ENCODE results near the gene PBX4. TPM values are rescaled to one million over a fixed set of nuclear protein-coding genes. Genes with fewer than 3 reads are reported as not detected.

The PBX4 gene
- total and polyA plus RNA-seq, 2 donors, result 2.1 to 3.9 TPM

DNA sequence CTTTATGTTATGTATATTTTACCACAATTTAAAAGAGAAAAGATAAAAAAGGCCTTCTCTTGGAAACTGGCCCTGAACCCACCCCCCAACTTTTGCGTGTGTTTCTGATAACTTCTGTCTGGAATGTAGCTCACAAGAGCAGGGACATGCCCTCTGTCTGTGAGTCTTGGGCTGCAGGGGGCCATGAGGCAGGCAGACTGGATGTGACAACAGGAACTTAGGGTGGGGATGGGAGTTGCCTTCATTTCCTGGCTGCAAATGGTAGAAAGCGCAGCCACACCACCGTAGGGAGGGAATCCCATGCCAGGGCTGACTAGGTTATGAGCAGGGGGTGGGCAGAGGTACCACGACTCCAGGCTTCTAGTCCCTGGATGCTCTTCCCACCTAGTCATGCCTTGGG is 58.6 kb downstream of the PBX4 start:
- WGBS, result 58% methylated on average over 4 of the region's 4 CpGs
- Histone ChIP-seq H3K36me3 (ENCODE audit: insufficient read depth) (no peaks in the 10 kb centered on the region), H3K4me3 (ENCODE audit: low read depth, low read length) (no peak overlapping the region), H3K27ac (ENCODE audit: low read depth) (no peak overlapping the region), H3K4me1 (ENCODE audit: insufficient read depth) (no peaks in the 10 kb centered on the region)
- DNase-seq (ENCODE audit: extremely low spot score), result no peak

DNA sequence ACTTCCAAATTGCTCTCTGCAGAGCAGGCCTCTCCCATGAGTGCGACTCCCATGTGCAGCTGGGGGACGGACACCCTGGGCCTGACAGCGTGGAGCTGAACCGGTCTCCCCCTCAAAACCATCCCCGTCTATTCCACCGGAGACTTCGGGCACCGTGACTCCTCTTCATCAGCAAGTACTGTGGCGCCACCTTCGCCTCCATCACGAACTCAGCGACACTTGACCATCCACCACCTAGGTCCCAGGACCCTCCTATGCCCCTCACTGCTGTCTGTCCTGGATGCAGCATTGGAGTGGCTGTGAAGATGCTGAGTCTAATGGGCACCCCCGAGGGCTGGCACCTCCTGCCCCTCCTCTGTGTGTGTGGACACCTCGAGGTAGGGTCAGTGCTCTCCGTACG is 59.9 kb downstream of the PBX4 start:
- H3K36me3 ChIP-seq (ENCODE audit: insufficient read depth), result no peaks in the 10 kb centered on the region
- no peak overlapping the region for H3K27ac ChIP-seq (ENCODE audit: low read depth)
- DNase-seq (ENCODE audit: extremely low spot score), result no peak
- no peak overlapping the region for H3K4me3 ChIP-seq (ENCODE audit: low read depth, low read length)
- 93% methylated on average over 16 of the region's 16 CpGs for WGBS
- no peaks in the 10 kb centered on the region for H3K4me1 ChIP-seq (ENCODE audit: insufficient read depth)

GRCh38 chr19:19558055-19558454 is 60.4 kb downstream of the PBX4 start:
- Histone ChIP-seq H3K36me3 (ENCODE audit: insufficient read depth) (no peaks in the 10 kb centered on the region), H3K27ac (ENCODE audit: low read depth) (no peak overlapping the region), H3K4me1 (ENCODE audit: insufficient read depth) (no peaks in the 10 kb centered on the region), H3K4me3 (ENCODE audit: low read depth, low read length) (no peak overlapping the region)
- 82% methylated on average over 15 of the region's 15 CpGs for WGBS
- DNase-seq (ENCODE audit: extremely low spot score), result no peak

- DNase-seq (ENCODE audit: extremely low spot score), result no peak
- Histone ChIP-seq H3K4me3 (ENCODE audit: low read depth, low read length) (no peak overlapping the region), H3K27ac (ENCODE audit: low read depth) (no peak overlapping the region), H3K36me3 (ENCODE audit: insufficient read depth) (no peaks in the 10 kb centered on the region), H3K4me1 (ENCODE audit: insufficient read depth) (no peaks in the 10 kb centered on the region)
- WGBS, result 68% methylated on average over 34 of the region's 34 CpGs
Measured at GRCh38 chr19:19554074-19555023, 64.1 kb downstream of the PBX4 start.

DNA sequence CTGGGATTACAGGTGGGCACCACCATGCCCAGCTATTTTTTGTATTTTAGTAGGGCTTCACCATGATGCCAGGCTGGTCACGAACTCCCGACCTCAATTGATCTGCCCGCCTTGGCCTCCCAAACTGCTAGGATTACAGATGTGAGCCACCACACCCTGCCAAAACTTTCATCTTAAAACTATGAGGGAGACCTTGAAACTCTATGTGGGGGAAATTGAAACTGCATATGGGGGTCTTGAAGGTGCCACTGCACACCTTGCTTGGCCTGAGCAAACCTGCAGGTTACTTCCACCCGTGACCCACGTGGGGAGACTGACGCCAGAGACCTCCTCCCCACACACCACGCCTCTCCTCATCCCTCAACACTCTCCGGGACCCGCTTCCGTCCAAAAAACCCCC is 64.8 kb downstream of the PBX4 start:
- Histone ChIP-seq H3K4me3 (ENCODE audit: low read depth, low read length) (no peak overlapping the region), H3K4me1 (ENCODE audit: insufficient read depth) (no peaks in the 10 kb centered on the region), H3K36me3 (ENCODE audit: insufficient read depth) (no peaks in the 10 kb centered on the region), H3K27ac (ENCODE audit: low read depth) (no peak overlapping the region)
- WGBS, result 92% methylated on average over 10 of the region's 10 CpGs
- no peak for DNase-seq (ENCODE audit: extremely low spot score)

- 56% methylated on average over 6 of the region's 6 CpGs for WGBS
- no peak for DNase-seq (ENCODE audit: extremely low spot score)
Measured at GRCh38 chr19:19552798-19553197, 65.7 kb downstream of the PBX4 start.

GRCh38 chr19:19551853-19552192 is 66.7 kb downstream of the PBX4 start:
- Histone ChIP-seq H3K4me3 (ENCODE audit: low read depth, low read length) (no peak overlapping the region), H3K36me3 (ENCODE audit: insufficient read depth) (no peaks in the 10 kb centered on the region), H3K4me1 (ENCODE audit: insufficient read depth) (no peaks in the 10 kb centered on the region), H3K27ac (ENCODE audit: low read depth) (no peak overlapping the region)
- whole genome bisulfite sequencing, result 68% methylated on average over 14 of the region's 14 CpGs
- no peak for DNase-seq (ENCODE audit: extremely low spot score)

More at GRCh38 chr19:19552798-19553197, 65.7 kb downstream of the PBX4 start:
- Histone ChIP-seq H3K4me3 (ENCODE audit: low read depth, low read length) (no peak overlapping the region), H3K4me1 (ENCODE audit: insufficient read depth) (no peaks in the 10 kb centered on the region), H3K36me3 (ENCODE audit: insufficient read depth) (no peaks in the 10 kb centered on the region), H3K27ac (ENCODE audit: low read depth) (no peak overlapping the region)

GRCh38 chr19:19550972-19551852 is 67.3 kb downstream of the PBX4 start:
- WGBS, result 73% methylated on average over 10 of the region's 10 CpGs

DNA sequence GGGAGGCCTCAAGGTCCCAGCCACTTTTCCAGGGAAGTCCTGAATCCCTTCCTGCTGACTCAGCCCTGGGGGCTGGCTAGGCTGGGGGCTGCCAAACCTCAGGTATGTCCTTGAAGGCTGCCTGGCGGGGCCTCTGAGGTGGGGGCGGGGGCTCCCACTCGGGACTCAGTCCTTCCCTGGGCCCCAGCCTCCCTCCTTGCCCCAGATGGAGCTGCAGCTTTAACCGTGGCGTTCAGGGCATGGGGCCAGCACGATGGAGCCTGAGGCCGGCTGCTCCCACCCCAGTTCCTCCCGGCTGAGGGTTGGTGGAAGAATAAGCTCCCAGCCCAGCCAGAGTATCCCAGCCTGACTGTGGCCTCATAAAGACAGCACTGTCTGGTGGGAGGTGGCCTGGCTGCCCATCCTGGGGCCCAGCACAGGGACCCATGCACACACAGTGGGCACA is 68.0 kb downstream of the PBX4 start:
- no peaks in the 10 kb centered on the region for H3K36me3 ChIP-seq (ENCODE audit: insufficient read depth)
- H3K4me3 ChIP-seq (ENCODE audit: low read depth, low read length), result no peak overlapping the region
- no peak overlapping the region for H3K27ac ChIP-seq (ENCODE audit: low read depth)
- no peak for DNase-seq (ENCODE audit: extremely low spot score)
- no peaks in the 10 kb centered on the region for H3K4me1 ChIP-seq (ENCODE audit: insufficient read depth)
- 20% methylated on average over 8 of the region's 8 CpGs for WGBS

More at GRCh38 chr19:19550972-19551852, 67.3 kb downstream of the PBX4 start:
- H3K36me3 ChIP-seq (ENCODE audit: insufficient read depth), result no peaks in the 10 kb centered on the region
- H3K27ac ChIP-seq (ENCODE audit: low read depth), result no peak overlapping the region
- DNase-seq (ENCODE audit: extremely low spot score), result no peak
- H3K4me3 ChIP-seq (ENCODE audit: low read depth, low read length), result no peak overlapping the region
- no peaks in the 10 kb centered on the region for H3K4me1 ChIP-seq (ENCODE audit: insufficient read depth)

- Histone ChIP-seq H3K4me1 (ENCODE audit: insufficient read depth) (no peaks in the 10 kb centered on the region), H3K36me3 (ENCODE audit: insufficient read depth) (no peaks in the 10 kb centered on the region), H3K4me3 (ENCODE audit: low read depth, low read length) (no peak overlapping the region), H3K27ac (ENCODE audit: low read depth) (no peak overlapping the region)
- no peak for DNase-seq (ENCODE audit: extremely low spot score)
- 64% methylated on average over 23 of the region's 23 CpGs for WGBS
Measured at GRCh38 chr19:19549804-19550464, 68.6 kb downstream of the PBX4 start.

GRCh38 chr19:19548915-19549759 is 69.3 kb downstream of the PBX4 start:
- DNase-seq (ENCODE audit: extremely low spot score), result no peak
- Histone ChIP-seq H3K4me3 (ENCODE audit: low read depth, low read length) (no peak overlapping the region), H3K4me1 (ENCODE audit: insufficient read depth) (no peaks in the 10 kb centered on the region), H3K36me3 (ENCODE audit: insufficient read depth) (no peaks in the 10 kb centered on the region), H3K27ac (ENCODE audit: low read depth) (no peak overlapping the region)
- WGBS, result 68% methylated on average over 13 of the region's 13 CpGs

DNA sequence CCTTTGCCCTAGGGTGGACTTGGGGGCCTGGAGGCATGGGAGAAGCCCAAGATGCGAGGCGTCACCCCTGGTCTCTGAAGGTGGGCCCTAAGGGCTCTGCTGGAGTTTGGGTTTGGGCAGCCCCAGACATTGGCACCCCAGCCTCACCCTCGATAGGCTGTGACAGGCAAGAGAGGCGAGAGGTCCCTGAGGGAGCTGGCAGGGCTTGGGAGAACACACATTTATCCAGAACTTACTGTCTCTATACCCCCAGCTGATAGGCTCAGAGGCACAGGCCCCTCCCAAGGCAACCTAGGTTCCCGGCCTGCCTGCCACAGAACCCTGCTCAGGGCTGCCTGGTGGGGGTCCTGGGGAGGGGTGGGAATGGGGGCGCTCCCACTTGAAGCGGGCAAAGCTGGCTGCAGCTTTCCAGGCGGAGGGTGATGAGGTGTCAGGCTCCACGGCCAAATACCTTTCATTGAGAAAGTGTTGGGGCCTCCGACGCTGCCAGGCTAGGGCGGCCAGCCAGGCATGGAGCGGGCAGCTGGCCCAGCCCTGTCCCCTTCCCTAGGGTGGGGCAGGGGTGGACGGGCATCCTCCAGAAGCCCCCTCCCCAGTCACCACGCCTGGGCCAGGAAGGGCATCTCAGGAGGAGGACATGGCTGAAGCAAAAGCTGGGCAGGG is 70.7 kb downstream of the PBX4 start:
- no peak for DNase-seq (ENCODE audit: extremely low spot score)
- H3K27ac ChIP-seq (ENCODE audit: low read depth), result no peak overlapping the region
- WGBS, result 50% methylated on average over 15 of the region's 15 CpGs
- H3K4me1 ChIP-seq (ENCODE audit: insufficient read depth), result no peaks in the 10 kb centered on the region
- H3K4me3 ChIP-seq (ENCODE audit: low read depth, low read length), result no peak overlapping the region
- H3K36me3 ChIP-seq (ENCODE audit: insufficient read depth), result no peaks in the 10 kb centered on the region

Measured in urinary bladder (tissue), 4 donors.